Mucosa of stomach (tissue), 1 donor: ENCODE data around the gene NTF3.
A peak's percentile ranks its signal among the peaks of the same experiment; 100 is the strongest.

ENCODE experiments used
- H3K27me3 ChIP-seq: one replicate; pipeline ENCODE4 v1.7.0; 2013; ENCODE audit warnings: mild to moderate bottlenecking, low read length; ENCODE audit not compliant: control insufficient read depth, insufficient read depth
- H3K36me3 ChIP-seq: one replicate; pipeline ENCODE4 v1.7.0; 2013; ENCODE audit warnings: low read length; ENCODE audit not compliant: control insufficient read depth, insufficient read depth
- H3K4me1 ChIP-seq: one replicate; pipeline ENCODE4 v1.7.0; 2013; ENCODE audit warnings: mild to moderate bottlenecking, low read length; ENCODE audit not compliant: control insufficient read depth, insufficient read depth
- H3K4me3 ChIP-seq: one replicate; pipeline ENCODE4 v1.7.0; 2013; ENCODE audit warnings: low read length
- H3K9ac ChIP-seq: one replicate; pipeline ENCODE4 v1.7.0; 2013; ENCODE audit warnings: mild to moderate bottlenecking, low read length, moderate library complexity
- H3K9me3 ChIP-seq: one replicate; pipeline ENCODE4 v1.7.0; 2013; ENCODE audit warnings: mild to moderate bottlenecking, low read length, moderate library complexity; ENCODE audit not compliant: control insufficient read depth
- donor health status: Pancreatic carcinoma.

The NTF3 gene

GRCh38 chr12:5432011-5432400, at the start of gene NTF3:
Gene NTF3, plus strand, starts transcription at chr12:5432108. Its CDS starts 217 bp downstream, at chr12:5432325.
- Histone ChIP-seq H3K36me3 (no peaks in the 10 kb centered on the region), H3K4me1 (no peaks in the 10 kb centered on the region), H3K27me3 (peaks cover 73% of the 10 kb centered on the region), H3K9ac (peak within 1 kb of the TSS; percentile 49), H3K9me3 (no peaks in the 10 kb centered on the region), H3K4me3 (no peak within 1 kb of the TSS)

DNA sequence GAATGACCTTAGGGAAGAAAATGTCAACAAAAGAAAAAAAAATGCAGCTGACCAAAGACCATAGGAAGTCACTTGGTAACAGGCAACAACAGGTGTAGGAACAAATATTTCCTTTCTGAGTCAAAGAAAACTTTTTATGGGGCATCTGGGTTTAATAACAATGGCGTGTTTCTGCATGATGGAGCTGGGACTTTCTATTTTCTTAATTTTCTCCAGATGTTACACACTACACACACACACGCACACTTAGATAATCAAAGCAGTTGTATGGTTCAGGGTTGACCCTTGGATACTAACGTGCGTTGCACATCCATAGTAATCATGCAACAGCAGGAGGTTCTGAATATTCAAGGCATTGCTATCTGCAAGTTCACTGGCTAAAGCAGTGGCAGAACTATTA, 47.9 kb upstream of the NTF3 start:
- Histone ChIP-seq H3K4me3 (no peak overlapping the region), H3K9me3 (no peaks in the 10 kb centered on the region), H3K27me3 (no peaks in the 10 kb centered on the region)

GRCh38 chr12:5388581-5389535, 43.0 kb upstream of the NTF3 start:
- Histone ChIP-seq H3K4me3 (no peak overlapping the region), H3K9me3 (no peaks in the 10 kb centered on the region), H3K27me3 (no peaks in the 10 kb centered on the region)

More for the DNA sequence above, 47.9 kb upstream of the NTF3 start:
- H3K4me1 ChIP-seq = no peaks in the 10 kb centered on the region
- no peaks in the 10 kb centered on the region for H3K36me3 ChIP-seq
- H3K9ac ChIP-seq = no peak overlapping the region

GRCh38 chr12:5390174-5390799, 41.6 kb upstream of the NTF3 start:
- Histone ChIP-seq H3K36me3 (no peaks in the 10 kb centered on the region), H3K9ac (no peak overlapping the region), H3K9me3 (no peaks in the 10 kb centered on the region), H3K27me3 (no peaks in the 10 kb centered on the region), H3K4me3 (no peak overlapping the region), H3K4me1 (no peaks in the 10 kb centered on the region)

More at GRCh38 chr12:5388581-5389535, 43.0 kb upstream of the NTF3 start:
- Histone ChIP-seq H3K36me3 (no peaks in the 10 kb centered on the region), H3K9ac (no peak overlapping the region), H3K4me1 (no peaks in the 10 kb centered on the region)

DNA sequence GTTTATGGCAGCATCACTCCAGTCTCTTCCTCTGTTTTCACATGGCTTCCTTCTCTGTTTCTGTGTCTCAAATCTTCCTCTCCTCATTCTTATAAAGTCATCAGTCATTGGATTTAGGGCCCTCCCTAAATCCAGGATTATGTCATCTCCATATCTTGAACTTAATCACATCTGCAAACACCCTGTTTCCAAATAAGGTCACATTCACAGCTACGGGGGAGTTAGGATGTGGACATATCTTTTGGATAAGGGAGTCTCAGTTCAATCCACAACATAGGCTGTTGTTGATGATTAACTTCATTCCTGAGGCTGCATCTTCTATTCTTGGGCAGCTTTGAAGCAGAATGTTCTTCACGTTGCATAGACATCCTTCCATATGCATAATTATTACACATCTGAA, 40.3 kb upstream of the NTF3 start:
- Histone ChIP-seq H3K27me3 (no peaks in the 10 kb centered on the region), H3K9me3 (no peaks in the 10 kb centered on the region), H3K9ac (no peak overlapping the region), H3K4me3 (no peak overlapping the region), H3K36me3 (no peaks in the 10 kb centered on the region), H3K4me1 (peaks cover 6% of the 10 kb centered on the region)

DNA sequence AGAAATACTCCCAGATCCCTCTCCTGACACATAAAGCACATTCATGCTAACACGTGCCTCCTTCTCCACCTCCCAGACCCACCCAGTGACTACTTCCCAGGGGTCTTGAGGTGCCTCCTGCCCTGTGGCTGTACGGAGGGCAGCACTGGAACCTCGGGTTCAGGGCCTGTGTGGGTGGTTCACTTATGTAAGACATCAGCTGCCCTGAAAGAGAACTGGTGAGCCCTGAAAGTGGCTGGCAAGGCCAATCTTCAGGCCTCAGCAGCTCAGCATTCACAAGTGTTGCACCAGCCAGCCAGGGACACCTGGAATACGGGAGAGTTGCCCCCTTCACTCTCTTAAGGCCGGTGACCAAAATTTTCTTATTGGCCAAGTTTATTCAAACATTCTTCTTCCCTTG, 38.9 kb upstream of the NTF3 start:
- Histone ChIP-seq H3K36me3 (no peaks in the 10 kb centered on the region), H3K4me1 (peaks cover 6% of the 10 kb centered on the region), H3K27me3 (no peaks in the 10 kb centered on the region), H3K4me3 (no peak overlapping the region), H3K9me3 (no peaks in the 10 kb centered on the region), H3K9ac (no peak overlapping the region)

DNA sequence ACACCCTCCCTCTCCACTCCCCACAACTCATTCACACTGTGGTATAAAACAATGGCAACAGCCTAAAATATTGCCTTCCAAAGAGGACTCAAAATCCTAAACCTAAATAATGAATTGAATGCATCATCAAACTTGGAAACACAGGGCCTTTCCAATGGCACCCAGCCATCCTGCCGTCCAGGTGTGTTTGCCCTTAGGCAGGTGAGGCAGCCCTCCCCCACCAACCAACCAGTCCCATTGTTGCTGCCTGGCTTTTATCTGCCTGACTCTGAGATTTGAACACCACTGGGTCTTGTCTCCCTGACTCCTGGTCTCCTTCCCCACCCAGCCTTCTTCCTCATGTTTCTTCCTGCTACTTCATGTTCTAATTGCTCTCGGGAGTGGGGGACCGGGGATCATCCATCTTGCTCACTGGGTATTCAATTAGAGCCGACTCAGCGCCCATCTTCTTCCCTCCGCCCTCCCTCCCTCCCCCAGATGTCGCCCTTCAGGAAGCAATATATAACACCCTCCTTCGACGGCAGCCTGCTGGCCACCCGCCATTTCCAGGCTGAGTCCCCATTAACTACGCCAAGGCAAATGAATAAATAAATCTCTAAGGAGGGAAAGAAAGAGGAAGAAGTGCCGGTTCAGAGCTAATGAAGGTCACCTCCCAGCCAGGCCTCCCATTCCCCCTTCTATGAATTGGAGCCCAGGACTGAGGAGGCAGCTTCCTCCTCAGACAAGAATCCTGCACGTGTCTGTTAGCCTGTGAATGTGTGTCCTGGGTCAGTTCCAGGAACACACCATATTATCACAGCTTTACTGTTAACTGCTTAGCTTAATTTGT, 36.3 kb upstream of the NTF3 start:
- Histone ChIP-seq H3K27me3 (no peaks in the 10 kb centered on the region), H3K36me3 (no peaks in the 10 kb centered on the region), H3K4me3 (no peak overlapping the region), H3K9ac (no peak overlapping the region), H3K9me3 (no peaks in the 10 kb centered on the region), H3K4me1 (peaks cover 6% of the 10 kb centered on the region)

DNA sequence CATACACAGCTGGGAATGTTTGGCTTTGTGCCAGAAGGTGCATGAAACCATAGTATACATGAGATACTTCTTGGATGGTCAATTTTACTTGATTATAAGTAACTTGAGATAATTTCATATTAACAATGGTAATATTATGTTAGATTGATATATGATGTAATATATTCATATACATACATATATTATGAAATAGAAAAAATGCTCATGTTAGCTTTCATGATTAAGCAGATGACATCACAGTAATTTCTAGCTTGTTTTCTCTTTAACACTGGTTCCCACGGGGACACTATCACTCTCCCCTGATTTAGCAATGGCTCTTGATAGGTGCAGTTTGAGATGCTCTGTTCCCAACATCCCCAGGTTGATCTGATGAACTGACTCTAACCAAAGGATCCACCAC, 35.4 kb upstream of the NTF3 start:
- Histone ChIP-seq H3K4me3 (no peak overlapping the region), H3K9ac (no peak overlapping the region), H3K9me3 (no peaks in the 10 kb centered on the region), H3K4me1 (peaks cover 6% of the 10 kb centered on the region), H3K36me3 (no peaks in the 10 kb centered on the region), H3K27me3 (no peaks in the 10 kb centered on the region)

DNA sequence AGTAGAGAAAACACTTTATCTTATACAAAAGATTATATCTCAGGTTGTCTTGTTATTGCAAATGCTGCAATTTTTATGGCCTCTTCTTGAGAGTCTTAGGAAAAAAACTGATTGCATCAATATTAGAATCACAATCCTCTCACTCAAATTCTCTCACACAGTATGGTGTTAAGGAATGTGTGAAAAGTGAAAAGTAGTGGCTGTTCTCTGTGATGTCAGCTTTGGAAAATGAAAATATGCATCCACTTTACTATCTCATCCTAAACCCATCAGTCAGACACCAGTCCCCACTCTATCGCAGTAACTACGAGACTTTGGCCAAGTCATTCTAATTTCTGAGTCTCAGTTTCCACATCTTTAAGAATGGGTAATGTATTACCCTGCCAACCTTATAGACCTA, 32.6 kb upstream of the NTF3 start:
- no peak overlapping the region for H3K4me3 ChIP-seq
- no peaks in the 10 kb centered on the region for H3K9me3 ChIP-seq
- no peaks in the 10 kb centered on the region for H3K36me3 ChIP-seq
- no peaks in the 10 kb centered on the region for H3K27me3 ChIP-seq
- H3K9ac ChIP-seq = no peak overlapping the region
- H3K4me1 ChIP-seq = peaks cover 6% of the 10 kb centered on the region

GRCh38 chr12:5402009-5402935, 29.6 kb upstream of the NTF3 start:
- Histone ChIP-seq H3K9me3 (no peaks in the 10 kb centered on the region), H3K4me1 (no peaks in the 10 kb centered on the region), H3K27me3 (no peaks in the 10 kb centered on the region), H3K36me3 (no peaks in the 10 kb centered on the region), H3K4me3 (no peak overlapping the region), H3K9ac (no peak overlapping the region)

DNA sequence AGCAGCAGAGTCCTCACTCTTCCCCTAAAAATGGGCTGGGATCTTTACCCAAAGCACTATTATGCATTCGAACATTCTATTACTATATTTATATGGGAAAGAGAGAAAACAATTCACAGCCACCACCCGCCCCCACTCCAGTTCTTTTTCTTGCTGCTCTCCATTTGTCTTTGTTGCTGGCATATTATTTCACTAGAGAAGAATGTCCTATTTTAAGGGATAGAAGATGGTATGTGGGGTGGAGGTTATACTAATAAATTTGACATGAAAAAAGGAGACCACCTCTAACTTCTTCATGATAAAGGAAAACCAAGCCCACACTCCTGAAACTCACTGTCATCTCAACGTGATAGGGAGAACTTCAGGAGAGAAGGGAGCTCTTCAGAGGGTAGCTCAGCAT, 28.5 kb upstream of the NTF3 start:
- H3K27me3 ChIP-seq = no peaks in the 10 kb centered on the region
- no peak overlapping the region for H3K9ac ChIP-seq
- H3K4me1 ChIP-seq = no peaks in the 10 kb centered on the region
- H3K9me3 ChIP-seq = no peaks in the 10 kb centered on the region
- no peaks in the 10 kb centered on the region for H3K36me3 ChIP-seq
- H3K4me3 ChIP-seq = no peak overlapping the region
